ENCODE measurements around the gene EPM2AIP1.
"Not testable (repeated sequence)": the region's sequence is repeated elsewhere in the genome, so short reads cannot be mapped to it uniquely, and the experiment has no call there.

The EPM2AIP1 gene

GRCh38 chr3:36991923-36992805 is 767 bp downstream of the EPM2AIP1 start:
- DNase-seq = peak; percentile 28

- DNase-seq = no peak
Observed at GRCh38 chr3:36991147-36991546, 1.8 kb downstream of the EPM2AIP1 start.

- DNase-seq = no peak
Observed at GRCh38 chr3:36989568-36989967, 3.4 kb downstream of the EPM2AIP1 start.

DNA sequence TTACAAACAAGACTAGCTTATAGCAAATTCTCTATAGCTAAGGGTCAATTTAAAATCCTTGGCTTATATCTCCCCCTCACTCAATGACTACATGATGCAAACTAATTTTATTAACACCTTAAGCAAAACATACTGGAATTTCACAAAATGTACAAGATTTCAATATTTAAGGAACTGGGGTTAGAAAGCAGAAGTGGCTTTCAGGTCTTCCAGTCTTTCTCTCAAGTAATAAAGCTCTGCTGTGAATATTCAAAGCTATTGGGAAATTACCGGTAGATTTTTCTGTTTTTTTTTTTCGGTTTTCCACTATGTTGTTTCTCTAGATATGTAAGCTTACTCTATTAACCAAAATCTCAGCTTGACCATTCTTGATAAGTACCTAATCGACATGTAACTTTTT is 3.9 kb downstream of the EPM2AIP1 start:
- DNase-seq = no peak

DNA sequence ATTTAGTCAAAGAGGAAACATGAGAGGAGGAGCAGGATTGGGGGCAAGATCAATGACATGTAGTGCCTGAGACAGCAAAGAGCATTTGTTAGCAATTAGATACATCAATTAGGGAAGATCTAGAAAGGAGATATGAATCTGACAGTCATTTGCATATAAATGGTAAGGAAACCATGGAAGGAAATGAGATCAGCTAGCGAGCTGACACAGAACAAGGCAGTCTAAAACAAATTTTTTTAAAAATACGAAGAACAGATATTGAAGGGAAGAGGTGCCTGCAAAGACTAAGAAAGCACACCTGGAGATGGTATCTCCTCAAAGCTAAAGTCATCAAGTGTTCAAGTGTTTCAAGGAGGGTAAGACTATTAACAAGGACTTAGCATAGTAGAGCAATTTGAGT is 4.6 kb downstream of the EPM2AIP1 start:
- DNase-seq = no peak

DNA sequence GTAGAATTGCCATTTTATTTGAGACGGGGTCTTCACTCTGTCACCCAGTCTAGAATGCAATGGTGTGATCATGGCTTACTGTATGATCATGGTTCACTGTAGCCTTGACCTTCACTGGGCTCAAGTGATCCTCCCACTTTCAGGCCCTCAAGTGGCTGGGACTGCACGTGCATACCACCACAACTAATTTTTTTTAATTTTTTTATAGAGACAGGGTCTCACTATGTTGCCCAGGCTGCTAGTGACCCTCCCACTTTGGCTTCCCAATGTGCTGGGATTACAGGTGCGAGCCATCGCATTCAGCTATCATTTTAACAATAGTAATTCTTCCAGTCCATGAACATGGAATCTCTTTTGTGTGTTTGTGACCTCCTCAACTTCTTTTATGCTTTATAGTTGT is 11.9 kb downstream of the EPM2AIP1 start:
- no peak for DNase-seq

- no peak for DNase-seq
Observed at GRCh38 chr3:36973139-36973538, 19.8 kb downstream of the EPM2AIP1 start.

GRCh38 chr3:36972163-36972562 is 20.8 kb downstream of the EPM2AIP1 start:
- no peak for DNase-seq

GRCh38 chr3:36969540-36970432 is 23.1 kb downstream of the EPM2AIP1 start:
- DNase-seq = peak; percentile 51

- DNase-seq = no peak
Observed at GRCh38 chr3:36969085-36969484, 23.8 kb downstream of the EPM2AIP1 start.

- no peak for DNase-seq
Observed at GRCh38 chr3:36965440-36965839, 27.5 kb downstream of the EPM2AIP1 start.

GRCh38 chr3:36964817-36965216 is 28.1 kb downstream of the EPM2AIP1 start:
- DNase-seq = no peak

DNA sequence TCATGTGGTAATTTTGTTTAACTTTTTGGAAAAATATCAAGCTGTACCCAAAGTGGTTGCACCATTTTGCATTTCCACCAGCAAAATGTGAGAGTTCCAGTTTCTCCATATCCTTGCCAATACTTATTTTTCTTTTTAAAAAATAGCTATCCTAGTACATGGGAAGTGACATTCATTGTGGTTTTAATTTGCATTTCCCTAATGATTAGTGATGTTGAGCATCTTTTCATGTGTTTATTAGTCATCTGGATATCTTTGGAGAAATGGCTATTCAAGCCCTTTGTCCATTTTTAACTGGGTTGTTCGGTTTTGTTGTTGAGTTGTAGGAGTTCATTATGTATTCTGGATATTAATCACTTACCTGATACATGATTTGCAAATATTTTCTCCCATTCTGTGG is 28.6 kb downstream of the EPM2AIP1 start:
- DNase-seq = no peak

DNA sequence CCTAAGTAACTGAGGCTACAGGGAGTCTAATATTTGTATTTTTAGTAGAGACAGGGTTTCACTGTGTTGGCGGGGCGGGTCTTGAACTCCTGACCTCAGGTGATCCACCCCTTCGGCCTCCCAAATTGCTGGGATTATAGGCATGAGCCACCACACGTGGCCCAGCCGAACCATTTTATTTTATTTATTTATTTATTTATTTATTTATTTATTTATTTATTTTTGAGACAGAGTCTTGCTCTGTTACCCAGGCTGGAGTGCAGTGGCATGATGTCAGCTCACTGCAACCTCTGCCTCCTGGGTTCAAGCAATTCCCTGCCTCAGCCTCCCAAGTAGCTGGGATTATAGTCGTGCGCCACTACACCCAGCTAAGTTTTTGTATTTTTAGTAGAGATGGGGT is 29.9 kb downstream of the EPM2AIP1 start:
- not testable (repeated sequence) for DNase-seq

- no peak for DNase-seq
Observed at GRCh38 chr3:36960502-36960901, 32.4 kb downstream of the EPM2AIP1 start.

- no peak for DNase-seq
Observed at GRCh38 chr3:36959821-36960220, 33.1 kb downstream of the EPM2AIP1 start.

GRCh38 chr3:36957862-36958686 is 34.9 kb downstream of the EPM2AIP1 start:
- no peak for DNase-seq

DNA sequence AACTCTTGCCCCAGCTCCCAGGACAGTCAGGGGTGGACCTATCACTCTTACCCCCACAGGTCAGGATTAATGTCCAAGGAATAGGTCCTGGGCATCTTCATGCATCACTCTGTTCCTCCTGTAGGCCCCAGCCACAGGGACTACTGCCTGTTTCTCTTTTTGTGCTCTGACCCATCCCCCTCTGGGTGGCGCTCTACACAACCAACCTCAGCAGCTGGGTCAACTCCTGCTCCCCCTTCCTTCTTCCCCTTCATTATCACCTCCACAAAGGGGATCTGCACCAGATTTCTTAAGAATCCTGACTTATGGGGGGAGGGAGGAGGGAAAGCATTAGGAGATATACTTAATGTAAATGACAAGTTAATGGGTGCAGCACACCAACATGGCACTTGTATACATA is 35.9 kb downstream of the EPM2AIP1 start:
- no peak for DNase-seq

DNA sequence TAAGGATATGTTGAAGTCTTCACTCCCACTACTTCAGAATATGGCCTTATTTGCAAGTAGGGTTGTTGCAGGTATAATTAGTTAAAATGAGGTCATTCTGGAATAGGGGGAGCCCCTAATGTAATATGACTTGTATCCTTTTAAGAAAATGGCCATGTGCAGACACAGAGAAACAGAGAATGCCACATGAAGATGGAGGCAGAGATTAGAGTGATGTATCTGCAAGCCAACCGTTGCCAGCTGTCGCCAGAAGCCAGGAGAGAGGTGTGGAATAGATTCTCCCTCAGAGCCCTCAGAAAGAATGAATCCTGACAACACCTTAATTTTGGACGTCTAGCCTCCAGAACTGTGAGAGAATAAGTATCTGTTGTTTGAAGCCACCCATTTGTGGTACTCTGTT is 36.8 kb downstream of the EPM2AIP1 start:
- no peak for DNase-seq

- DNase-seq = no peak
Observed at GRCh38 chr3:36954452-36955134, 38.3 kb downstream of the EPM2AIP1 start.

DNA sequence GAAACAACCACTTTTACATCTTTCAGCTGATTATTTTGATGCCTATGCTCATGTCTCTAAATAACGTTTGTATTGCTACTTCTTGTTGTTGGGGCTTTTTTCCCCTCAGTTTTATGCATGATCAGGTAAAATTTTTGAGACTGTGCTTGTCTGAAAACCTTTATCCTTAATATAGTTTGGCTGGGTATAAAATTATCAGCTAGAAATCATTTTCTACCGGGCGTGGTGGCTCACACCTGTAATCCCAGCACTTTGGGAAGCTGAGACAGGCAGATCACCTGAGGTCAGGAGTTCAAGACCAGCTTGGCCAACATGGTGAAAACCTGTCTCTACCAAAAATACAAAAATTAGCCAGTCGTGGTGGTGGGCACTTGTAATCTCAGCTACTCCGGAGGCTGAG is 45.1 kb downstream of the EPM2AIP1 start:
- not testable (repeated sequence) for DNase-seq

DNA sequence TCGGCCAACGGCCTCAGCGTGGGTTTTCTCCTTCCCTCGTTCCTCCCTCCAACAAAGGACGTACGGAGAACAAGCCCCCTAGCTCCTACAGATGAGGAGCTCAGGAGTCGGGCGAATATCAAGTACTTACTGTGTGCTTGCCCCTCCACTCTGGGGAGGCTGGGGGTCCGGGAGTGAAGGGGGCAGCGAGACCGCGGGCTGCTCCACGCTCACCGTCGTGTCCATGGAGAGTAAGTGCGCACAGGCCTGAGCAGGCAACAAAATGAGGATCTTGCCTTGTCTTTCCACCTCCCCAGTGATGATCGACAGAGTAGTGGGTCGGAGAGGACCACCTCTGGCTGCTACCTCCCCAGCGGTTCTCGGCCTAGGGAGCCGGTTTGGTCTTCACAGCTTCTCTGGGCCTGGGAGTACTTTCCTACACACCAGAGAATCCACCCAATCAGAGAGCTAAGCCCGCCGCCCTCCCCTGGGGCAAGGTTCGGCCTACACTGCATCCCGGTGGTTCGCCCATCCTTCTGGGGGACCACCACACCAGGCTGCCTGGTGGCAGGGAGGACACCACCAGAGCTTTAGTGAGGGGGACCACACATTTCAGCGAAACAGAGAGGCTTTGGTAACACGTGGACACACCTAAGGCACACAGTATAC is 47.5 kb downstream of the EPM2AIP1 start:
- DNase-seq = no peak

Measured in CD4-positive, alpha-beta T cell treated with Interleukin-17A for 4 hours (primary cell).